ENCODE data around the gene RNF13. TPM values are rescaled to one million over a fixed set of nuclear protein-coding genes. Genes with fewer than 3 reads are reported as not detected.

Gene RNF13
- total RNA-seq, result 22.7 and 27.1 TPM in 2 replicates

GRCh38 chr3:149812606-149813366, at the start of gene RNF13:
Gene RNF13, plus strand, starts transcription at chr3:149813215. Its CDS starts 32,812 bp downstream, at chr3:149846027.
- H3K4me3 ChIP-seq (ENCODE audit: low read depth, low read length), result peak within 1 kb of the TSS; percentile 88
- peak; percentile 68 for DNase-seq (ENCODE audit: low read depth)
- TF ChIP-seq, protein P1, sequence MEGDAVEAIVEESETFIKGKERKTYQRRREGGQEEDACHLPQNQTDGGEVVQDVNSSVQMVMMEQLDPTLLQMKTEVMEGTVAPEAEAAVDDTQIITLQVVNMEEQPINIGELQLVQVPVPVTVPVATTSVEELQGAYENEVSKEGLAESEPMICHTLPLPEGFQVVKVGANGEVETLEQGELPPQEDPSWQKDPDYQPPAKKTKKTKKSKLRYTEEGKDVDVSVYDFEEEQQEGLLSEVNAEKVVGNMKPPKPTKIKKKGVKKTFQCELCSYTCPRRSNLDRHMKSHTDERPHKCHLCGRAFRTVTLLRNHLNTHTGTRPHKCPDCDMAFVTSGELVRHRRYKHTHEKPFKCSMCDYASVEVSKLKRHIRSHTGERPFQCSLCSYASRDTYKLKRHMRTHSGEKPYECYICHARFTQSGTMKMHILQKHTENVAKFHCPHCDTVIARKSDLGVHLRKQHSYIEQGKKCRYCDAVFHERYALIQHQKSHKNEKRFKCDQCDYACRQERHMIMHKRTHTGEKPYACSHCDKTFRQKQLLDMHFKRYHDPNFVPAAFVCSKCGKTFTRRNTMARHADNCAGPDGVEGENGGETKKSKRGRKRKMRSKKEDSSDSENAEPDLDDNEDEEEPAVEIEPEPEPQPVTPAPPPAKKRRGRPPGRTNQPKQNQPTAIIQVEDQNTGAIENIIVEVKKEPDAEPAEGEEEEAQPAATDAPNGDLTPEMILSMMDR (conservative IDR thresholded peaks at IDR 0.05; ENCODE audit: low read depth, low read length), result no peak

- no peak overlapping the region for H3K4me3 ChIP-seq (ENCODE audit: low read depth, low read length)
- TF ChIP-seq, protein P1 (conservative IDR thresholded peaks at IDR 0.05; ENCODE audit: low read depth, low read length), result no peak
- DNase-seq (ENCODE audit: low read depth), result no peak
These were observed 49.3 kb upstream of the RNF13 start for GRCh38 chr3:149763565-149764195.

- DNase-seq (ENCODE audit: low read depth), result no peak
- H3K4me3 ChIP-seq (ENCODE audit: low read depth, low read length), result no peak overlapping the region
- TF ChIP-seq, protein P1 (conservative IDR thresholded peaks at IDR 0.05; ENCODE audit: low read depth, low read length), result no peak
These were observed 48.7 kb upstream of the RNF13 start for GRCh38 chr3:149764302-149764701.

- no peak overlapping the region for H3K4me3 ChIP-seq (ENCODE audit: low read depth, low read length)
- TF ChIP-seq, protein P1 (conservative IDR thresholded peaks at IDR 0.05; ENCODE audit: low read depth, low read length), result peak; percentile 72
- no peak for DNase-seq (ENCODE audit: low read depth)
These were observed 47.2 kb upstream of the RNF13 start for GRCh38 chr3:149765762-149766334.

DNA sequence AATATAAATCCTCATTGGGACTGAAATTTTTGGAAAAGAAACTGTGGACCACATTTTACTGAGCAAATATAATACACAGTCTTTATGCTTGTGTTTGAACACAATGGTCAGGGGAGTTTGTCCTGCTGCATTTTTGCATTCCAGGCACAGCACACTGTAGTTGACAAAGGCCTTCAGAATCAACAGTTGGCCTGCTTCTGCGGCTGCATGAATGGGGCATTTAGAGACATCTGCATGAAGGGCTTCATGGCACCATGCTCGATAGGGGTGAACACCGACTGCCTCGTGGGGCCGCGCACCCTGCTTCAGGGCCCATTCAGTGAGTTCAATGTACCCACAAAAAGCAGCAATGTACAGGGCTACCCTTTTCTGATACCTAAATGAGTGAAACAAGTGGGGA, 45.3 kb upstream of the RNF13 start:
- H3K4me3 ChIP-seq (ENCODE audit: low read depth, low read length), result no peak overlapping the region
- DNase-seq (ENCODE audit: low read depth), result no peak
- TF ChIP-seq, protein P1 (conservative IDR thresholded peaks at IDR 0.05; ENCODE audit: low read depth, low read length), result no peak

GRCh38 chr3:149768704-149769103, 44.3 kb upstream of the RNF13 start:
- TF ChIP-seq, protein P1 (conservative IDR thresholded peaks at IDR 0.05; ENCODE audit: low read depth, low read length), result no peak
- no peak overlapping the region for H3K4me3 ChIP-seq (ENCODE audit: low read depth, low read length)

More at GRCh38 chr3:149768704-149769103, 44.3 kb upstream of the RNF13 start:
- DNase-seq (ENCODE audit: low read depth), result no peak

Measured in epithelial cell of proximal tubule (primary cell).